DND-41 (cell line): Measurements from ENCODE around the gene PTGER3.

Experiments
- ATAC-seq: fragments of 200-7000 bp; cut with Tn5 transposase; 3 replicates; pipeline ENCODE4 v1.9.1; 2021; ENCODE audit warnings: low read depth; ENCODE audit not compliant: insufficient read depth
- DNase-seq: peaks from one replicate; pipeline ENCODE4 v3.0.0-alpha.2; 2020
- H2AFZ ChIP-seq: 2 replicates; pipeline ENCODE4 v1.6.0; 2012; ENCODE audit warnings: low read depth, low read length
- H3K27ac ChIP-seq: 2 replicates; pipeline ENCODE4 v1.5.1; 2012; ENCODE audit warnings: low read length, inconsistent platforms
- H3K27me3 ChIP-seq: fragments of 200-600 bp; sonication (generic); 2 replicates; pipeline ENCODE4 v1.6.0; 2012; ENCODE audit warnings: low read length, mild to moderate bottlenecking, inconsistent platforms; ENCODE audit not compliant: insufficient read depth, poor library complexity
- H3K36me3 ChIP-seq: 2 replicates; pipeline ENCODE4 v1.5.1; 2012; ENCODE audit warnings: low read length, inconsistent platforms; ENCODE audit not compliant: insufficient read depth
- H3K4me1 ChIP-seq: 2 replicates; pipeline ENCODE4 v1.5.1; 2012; ENCODE audit warnings: mild to moderate bottlenecking, low read length; ENCODE audit not compliant: insufficient read depth
- H3K4me2 ChIP-seq: 2 replicates; pipeline ENCODE4 v1.6.0; 2012; ENCODE audit warnings: mild to moderate bottlenecking, moderate library complexity, low read length, inconsistent platforms; ENCODE audit not compliant: insufficient read depth
- H3K4me3 ChIP-seq, 2 experiments: fragments of 200-600 bp in 1 of 2; shearing (Covaris generic) in 1 of 2; 2 replicates each; pipeline ENCODE4 v1.5.1; 2012 to 2016; ENCODE audit warnings: inconsistent platforms in 2 of 2, low read length in 2 of 2, mild to moderate bottlenecking in 2 of 2, low read depth in 1 of 2, moderate library complexity in 1 of 2
- H3K79me2 ChIP-seq: 2 replicates; pipeline ENCODE4 v1.6.0; 2012; ENCODE audit warnings: low read length, inconsistent platforms; ENCODE audit not compliant: insufficient read depth
- H3K9ac ChIP-seq: 2 replicates; pipeline ENCODE4 v1.6.0; 2012; ENCODE audit warnings: low read depth, mild to moderate bottlenecking, inconsistent platforms, low read length, moderate library complexity
- H3K9me3 ChIP-seq: 2 replicates; pipeline ENCODE4 v1.5.1; 2012; ENCODE audit warnings: low read length, moderate library complexity, mild to moderate bottlenecking, inconsistent platforms; ENCODE audit not compliant: insufficient read depth, severe bottlenecking
- H4K20me1 ChIP-seq: 2 replicates; pipeline ENCODE4 v1.6.0; 2012; ENCODE audit warnings: low read length; ENCODE audit not compliant: insufficient read depth
- CTCF ChIP-seq: IDR thresholded peaks from 2 replicates; pipeline ENCODE4 v1.5.1; 2012; ENCODE audit warnings: borderline replicate concordance, low read length, moderate library complexity, mild to moderate bottlenecking; ENCODE audit not compliant: poor library complexity, severe bottlenecking; ENCODE audit errors: extremely low read depth
- EZH2 ChIP-seq: IDR thresholded peaks from 3 replicates; pipeline ENCODE4 v1.6.1; 2012; ENCODE audit warnings: borderline replicate concordance, low read depth, mild to moderate bottlenecking, moderate library complexity, low read length, inconsistent platforms; ENCODE audit not compliant: severe bottlenecking

The PTGER3 gene

GRCh38 chr1:71047635-71048607, at the start of gene PTGER3:
TSS of gene PTGER3 (minus strand) at chr1:71047816. CDS start at chr1:71047577, 239 bp downstream.
- Histone ChIP-seq H3K4me2 (no peak within 1 kb of the TSS), H3K4me1 (no peaks in the 10 kb centered on the region), H3K27ac (no peak within 1 kb of the TSS), H2AFZ (no peak within 1 kb of the TSS), H3K79me2 (no peaks in the 10 kb centered on the region), H3K9ac (no peak within 1 kb of the TSS), H3K9me3 (no peaks in the 10 kb centered on the region), H4K20me1 (no peaks in the 10 kb centered on the region), H3K27me3 (no peaks in the 10 kb centered on the region), H3K4me3 (no peak within 1 kb of the TSS), H3K36me3 (no peaks in the 10 kb centered on the region)
- DNase-seq, result no peak
- ATAC-seq, result no peak
- TF ChIP-seq EZH2 (no peak), CTCF (no peak)

DNA sequence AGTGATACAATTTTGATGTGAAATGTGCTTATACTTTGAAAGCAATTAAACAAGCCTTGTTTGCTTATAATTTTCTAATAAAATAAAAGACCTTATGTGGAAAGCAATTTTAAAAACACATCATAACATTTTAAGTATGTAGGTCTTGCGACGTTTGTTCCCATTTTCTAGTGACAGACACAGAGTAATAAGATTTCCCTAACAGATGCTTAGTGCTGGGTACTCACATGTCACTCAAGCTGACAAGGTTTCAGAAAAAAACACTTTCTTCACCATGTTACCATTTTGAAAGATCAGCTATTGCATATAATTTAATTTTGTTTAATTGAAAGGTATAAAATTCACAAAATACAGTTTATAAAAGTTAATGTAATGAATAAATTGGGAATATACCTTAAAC, 47.3 kb upstream of the PTGER3 start:
- H3K9me3 ChIP-seq, result no peaks in the 10 kb centered on the region
- ATAC-seq (no peak), DNase-seq (no peak)
- no peak overlapping the region for H3K4me2 ChIP-seq
- H3K36me3 ChIP-seq, result no peaks in the 10 kb centered on the region
- no peak overlapping the region for H3K27ac ChIP-seq
- no peak overlapping the region for H3K9ac ChIP-seq
- H3K4me3 ChIP-seq, result no peak overlapping the region
- no peaks in the 10 kb centered on the region for H3K4me1 ChIP-seq
- H4K20me1 ChIP-seq, result no peaks in the 10 kb centered on the region
- H3K79me2 ChIP-seq, result no peaks in the 10 kb centered on the region
- H2AFZ ChIP-seq, result no peak overlapping the region
- H3K27me3 ChIP-seq, result no peaks in the 10 kb centered on the region
- TF ChIP-seq EZH2, result no peak
- TF ChIP-seq CTCF, result no peak

DNA sequence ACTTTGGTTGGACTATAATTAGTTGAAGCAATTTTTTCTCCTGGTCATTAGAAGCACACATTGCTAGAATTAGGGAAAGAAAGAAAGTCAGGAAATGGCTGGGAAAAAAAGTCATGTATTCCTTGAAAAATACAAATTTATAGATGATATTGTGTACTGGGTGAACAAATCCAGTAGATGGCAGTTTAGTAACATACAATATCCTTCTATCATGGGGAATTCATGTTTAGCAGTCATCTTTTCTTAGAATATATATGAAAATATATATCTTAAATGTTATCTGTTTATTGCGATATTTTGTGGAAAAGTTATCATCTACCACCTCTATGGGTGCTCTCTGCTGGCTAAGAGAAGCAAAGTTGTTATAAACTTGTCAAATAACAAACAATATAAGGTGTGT, 46.3 kb upstream of the PTGER3 start:
- no peak for DNase-seq
- H3K27ac ChIP-seq, result no peak overlapping the region

More for the DNA sequence above, 46.3 kb upstream of the PTGER3 start:
- Histone ChIP-seq H2AFZ (no peak overlapping the region), H3K9ac (no peak overlapping the region), H3K4me2 (no peak overlapping the region), H3K79me2 (no peaks in the 10 kb centered on the region), H3K9me3 (no peaks in the 10 kb centered on the region), H3K4me3 (no peak overlapping the region), H3K27me3 (no peaks in the 10 kb centered on the region), H4K20me1 (no peaks in the 10 kb centered on the region), H3K36me3 (no peaks in the 10 kb centered on the region), H3K4me1 (no peaks in the 10 kb centered on the region)
- ATAC-seq, result peak; percentile 49; the same call in 2 of the 3 replicates
- TF ChIP-seq EZH2, result no peak
- TF ChIP-seq CTCF, result peak; percentile 59
